CD4-positive, alpha-beta T cell treated with Interleukin-1 beta for 1 hour (primary cell): ENCODE results near the gene DSEL.

Experiments
- DNase-seq, 2 donors: peaks; one replicate each; pipeline ENCODE4 v3.0.0-alpha.2; 2020 to 2022

Gene DSEL

GRCh38 chr18:67500522-67501205 lies 15.9 kb downstream of the DSEL start:
- DNase-seq = no peak

GRCh38 chr18:67496469-67496868 lies 20.1 kb downstream of the DSEL start:
- no peak for DNase-seq

- no peak for DNase-seq
Measured at GRCh38 chr18:67486534-67486933, 30.0 kb downstream of the DSEL start.

DNA sequence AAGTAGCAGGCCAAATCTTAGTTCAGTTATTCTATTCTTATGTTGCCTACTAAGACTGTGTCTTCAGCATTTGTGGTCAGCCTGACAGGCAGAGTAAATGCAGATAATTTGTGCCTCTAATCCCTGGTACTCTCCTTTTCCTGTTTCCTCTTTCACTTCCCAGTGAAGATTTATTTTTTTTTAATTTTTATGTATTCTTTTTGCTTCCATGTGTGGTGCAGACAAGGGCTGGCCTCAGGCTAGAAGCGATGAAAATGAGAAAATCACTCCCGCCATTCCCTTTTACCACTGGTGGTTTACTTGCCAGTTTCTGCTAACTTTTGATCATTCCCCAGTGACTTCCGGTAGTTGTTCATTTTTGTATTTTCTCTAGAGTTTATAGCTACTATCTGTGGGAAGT lies 30.9 kb downstream of the DSEL start:
- no peak for DNase-seq

DNA sequence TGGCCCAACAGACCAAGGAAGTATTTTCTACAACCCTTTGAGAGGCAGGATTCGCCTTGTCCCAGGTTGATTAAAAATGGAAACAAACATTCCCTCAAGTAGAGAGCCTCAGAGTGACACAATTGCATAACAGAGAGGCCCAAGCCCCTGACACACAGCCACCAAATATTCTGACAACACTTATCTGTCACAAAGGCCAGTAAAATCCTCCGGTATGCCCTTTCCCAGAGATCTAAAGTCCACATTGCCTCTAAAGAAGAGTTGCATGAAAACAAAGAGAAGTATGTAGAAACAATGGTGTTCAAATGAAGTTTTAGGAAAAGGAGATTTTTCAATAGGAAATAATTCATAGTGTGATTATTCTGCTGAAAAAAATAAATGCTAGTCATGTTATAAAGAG lies 32.1 kb downstream of the DSEL start:
- no peak for DNase-seq

DNA sequence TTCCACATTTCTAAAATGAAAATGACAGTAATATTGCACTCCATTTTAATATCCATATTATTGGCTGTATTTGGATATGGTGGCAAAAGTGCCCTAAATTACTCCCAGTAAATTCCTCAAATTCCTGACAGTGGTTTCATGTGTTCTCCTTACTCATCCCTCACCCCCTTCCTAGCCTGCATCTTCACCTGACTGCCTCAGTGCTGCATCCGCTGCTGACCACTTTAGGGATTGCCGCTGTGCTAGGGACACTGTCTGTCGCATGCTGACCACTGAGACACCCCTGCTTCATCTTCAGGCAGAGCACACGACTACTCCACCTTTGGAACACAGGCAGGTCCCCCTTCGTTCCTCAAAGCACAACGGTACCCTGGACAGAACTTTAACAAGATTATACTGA lies 32.6 kb downstream of the DSEL start:
- DNase-seq = no peak

GRCh38 chr18:67483237-67483636 lies 33.3 kb downstream of the DSEL start:
- DNase-seq = no peak

DNA sequence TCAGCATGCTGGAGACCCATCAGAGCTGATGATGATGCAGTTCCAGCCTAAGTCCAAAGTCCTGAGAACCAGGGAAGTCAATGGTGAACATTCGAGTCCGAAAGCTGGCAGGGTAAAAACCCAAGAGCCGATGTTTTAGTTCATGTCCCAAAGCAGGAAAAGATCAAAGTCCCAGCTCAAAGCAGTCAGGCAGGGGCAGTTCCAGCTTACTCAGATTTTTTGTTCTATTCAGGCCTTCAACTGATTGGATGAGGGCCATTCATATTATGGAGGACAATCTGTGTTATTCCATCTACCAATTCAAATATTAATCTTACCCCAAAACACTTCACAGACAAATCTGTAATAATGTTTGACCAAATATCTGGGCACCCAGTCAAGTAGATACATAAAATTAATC lies 38.3 kb downstream of the DSEL start:
- DNase-seq = no peak

DNA sequence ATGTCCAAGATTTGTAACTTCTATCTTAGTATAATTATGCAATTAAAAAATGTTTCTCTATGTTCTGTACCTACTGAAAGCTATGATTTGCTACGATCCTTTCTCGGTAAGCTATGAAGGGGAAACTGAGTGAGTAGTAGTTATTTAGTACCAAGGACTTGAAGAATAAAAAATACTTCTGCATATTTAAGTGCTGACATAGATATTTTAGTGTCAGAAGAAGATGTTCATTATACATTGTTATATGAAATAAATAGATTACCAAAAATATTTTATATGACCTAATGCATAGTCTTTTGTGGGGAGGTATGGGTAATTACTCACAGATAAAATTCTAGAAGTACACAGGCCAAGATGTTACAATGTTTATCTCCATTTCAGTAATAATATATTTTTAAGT lies 39.0 kb downstream of the DSEL start:
- no peak for DNase-seq

DNA sequence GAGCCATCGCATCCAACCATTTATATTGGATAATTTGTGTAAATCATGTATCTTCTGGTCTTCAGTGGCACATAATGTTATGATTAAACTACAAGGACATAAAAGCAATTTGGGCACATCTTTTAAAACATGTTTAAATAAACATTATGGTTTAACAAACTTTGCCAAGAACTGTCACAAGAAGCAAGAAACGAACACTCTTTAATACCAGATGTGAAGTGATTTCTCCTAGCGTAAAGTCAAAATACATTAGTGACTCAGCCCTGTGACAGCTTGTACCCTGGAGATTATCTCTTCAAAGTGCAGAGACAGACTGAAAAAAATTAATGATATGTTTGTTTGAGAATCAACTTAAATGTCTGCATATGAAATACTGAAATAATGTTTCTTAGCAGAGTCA lies 39.9 kb downstream of the DSEL start:
- DNase-seq = no peak

- DNase-seq = no peak
Measured at GRCh38 chr18:67475673-67476072, 40.8 kb downstream of the DSEL start.

GRCh38 chr18:67468038-67468437 lies 48.5 kb downstream of the DSEL start:
- no peak for DNase-seq

DNA sequence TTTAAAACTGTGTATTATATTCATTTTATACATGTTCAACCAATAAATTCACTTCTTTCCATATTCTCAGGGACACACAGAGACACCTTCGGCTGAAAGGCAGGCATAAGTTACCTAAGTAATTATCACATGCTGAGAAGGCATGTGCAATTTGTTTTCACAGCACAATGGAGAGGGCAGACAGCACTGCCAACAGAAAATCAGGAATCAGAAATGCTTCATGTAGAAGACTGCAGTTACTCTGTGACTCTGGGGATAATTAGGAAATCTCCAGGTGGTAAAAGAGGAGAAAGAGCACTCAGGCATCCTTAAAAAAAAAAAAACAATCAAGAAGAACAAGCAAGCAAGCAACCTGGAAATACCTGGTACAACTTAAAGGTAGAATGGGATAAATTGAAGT lies 49.3 kb downstream of the DSEL start:
- no peak for DNase-seq

DNA sequence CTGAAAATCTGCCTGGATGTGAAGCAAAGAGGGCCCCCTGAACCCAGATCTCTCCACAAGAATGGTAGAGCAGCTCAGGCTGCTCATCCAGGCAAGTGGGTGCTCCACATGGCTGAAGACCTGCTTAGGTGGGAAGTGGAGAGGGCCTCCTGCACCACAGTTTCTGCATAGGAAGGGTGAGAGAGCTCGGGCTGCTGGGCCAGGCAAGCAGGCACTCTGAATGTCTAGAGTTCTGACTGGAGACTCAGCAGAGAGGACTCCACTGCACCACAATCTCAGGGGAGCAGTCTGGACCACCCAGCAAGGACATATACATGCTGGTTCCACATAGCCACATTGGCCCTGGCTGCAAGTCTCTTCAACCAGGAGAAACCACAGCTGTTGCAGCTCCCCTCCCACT lies 52.0 kb downstream of the DSEL start:
- no peak for DNase-seq

DNA sequence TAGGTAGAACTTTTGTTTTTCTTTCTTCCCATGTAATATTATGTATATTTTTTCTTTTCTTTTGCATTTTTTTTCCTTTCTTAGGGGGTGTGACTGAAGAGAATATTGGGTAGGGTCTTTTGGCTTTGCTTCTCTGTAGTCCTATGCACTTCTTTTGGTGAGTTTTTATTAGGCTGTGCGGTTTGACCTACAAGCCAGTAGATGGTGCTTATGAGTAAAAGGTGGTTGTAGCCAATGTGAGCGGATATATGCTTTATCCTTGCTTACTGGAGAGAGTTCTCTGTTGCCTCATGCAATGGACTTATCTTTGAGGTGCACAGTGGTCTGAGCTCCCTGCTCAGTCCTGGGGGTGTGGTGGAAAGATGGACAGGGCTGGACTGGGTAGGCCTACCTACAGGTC lies 52.7 kb downstream of the DSEL start:
- no peak for DNase-seq

DNA sequence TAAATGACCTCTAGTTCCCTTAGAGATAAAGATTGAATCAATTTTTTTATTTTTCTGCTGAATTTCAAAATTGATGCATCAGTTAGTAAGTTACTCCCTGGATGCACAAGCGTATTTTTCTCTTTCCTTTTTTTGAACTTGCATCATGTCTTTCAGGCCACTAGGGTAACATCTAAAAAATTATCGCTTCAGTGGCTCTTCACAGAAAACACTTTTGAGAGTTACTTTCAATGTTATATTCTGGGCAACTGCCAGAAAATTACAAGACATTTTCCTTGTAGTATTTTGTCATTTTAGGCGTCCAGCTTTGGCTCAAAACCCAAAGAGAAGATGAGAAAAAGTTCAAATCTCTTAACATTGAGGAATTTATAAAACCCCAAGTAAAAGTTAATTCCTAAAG lies 59.8 kb downstream of the DSEL start:
- no peak for DNase-seq
